ENCODE measurements around the gene CDC42SE2. TPM values are rescaled to one million over a fixed set of nuclear protein-coding genes. Genes with fewer than 3 reads are reported as not detected.

Gene CDC42SE2
- polyA plus RNA-seq, 4 donors: 36.0 to 60.3 (median 55.0) TPM

DNA sequence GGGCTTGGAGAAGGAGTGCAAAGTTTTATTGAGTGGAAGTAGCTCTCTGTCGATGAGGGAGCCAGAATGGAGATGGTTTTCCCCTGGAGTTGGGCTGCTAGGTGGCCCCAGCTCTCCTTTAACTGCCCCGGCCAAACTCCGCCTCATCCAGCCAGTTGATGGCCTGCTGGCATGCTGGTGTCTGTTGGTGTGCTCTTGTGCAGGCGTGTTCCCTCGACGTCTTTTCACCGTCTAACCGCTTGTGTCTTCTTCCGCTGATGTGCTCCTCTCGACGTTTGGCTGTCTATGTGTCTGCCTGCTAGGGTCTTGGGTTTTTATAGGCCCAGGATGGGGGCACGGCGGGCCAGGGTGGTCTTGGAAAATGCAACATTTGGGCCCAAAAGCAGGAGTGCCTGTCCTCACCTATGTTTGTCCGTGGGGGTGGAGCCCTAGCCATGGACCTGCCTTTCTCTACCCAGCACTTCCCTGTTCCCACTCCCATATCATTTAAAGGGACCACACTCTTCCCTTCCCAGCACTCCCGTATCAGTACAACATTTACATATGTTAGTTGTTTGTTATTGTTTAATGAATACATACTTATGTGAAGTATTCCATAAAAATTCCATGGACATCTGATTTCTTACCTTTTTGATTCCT, 97.9 kb downstream of the CDC42SE2 start:
- no peak overlapping the region for H3K27ac ChIP-seq (ENCODE audit: low read depth in 1 of 3, low read length in 2 of 3)
- no peaks in the 10 kb centered on the region for H3K27me3 ChIP-seq (ENCODE audit: control insufficient read depth in 3 of 3, insufficient read depth in 3 of 3, low read length in 3 of 3)
- DNase-seq: no peak
- 93 to 96% (median 94%) methylated on average over 15 of the region's 15 CpGs for WGBS, 3 donors
- H3K36me3 ChIP-seq (ENCODE audit: control insufficient read depth in 3 of 3, insufficient read depth in 2 of 3, low read depth in 1 of 3, low read length in 3 of 3): peaks cover 5 to 11% (median 7%) of the 10 kb centered on the region in 3 donors
- no peaks in the 10 kb centered on the region for H3K9me3 ChIP-seq (ENCODE audit: control insufficient read depth in 2 of 2, insufficient read depth in 1 of 2, low read depth in 1 of 2, low read length in 1 of 2)
- FAIRE-seq: no peak
- H3K4me3 ChIP-seq (ENCODE audit: low read depth in 1 of 3, low read length in 3 of 3): no peak overlapping the region
- H3K4me1 ChIP-seq (ENCODE audit: control insufficient read depth in 3 of 3, insufficient read depth in 2 of 3, low read depth in 1 of 3, low read length in 2 of 3): no peaks in the 10 kb centered on the region

DNA sequence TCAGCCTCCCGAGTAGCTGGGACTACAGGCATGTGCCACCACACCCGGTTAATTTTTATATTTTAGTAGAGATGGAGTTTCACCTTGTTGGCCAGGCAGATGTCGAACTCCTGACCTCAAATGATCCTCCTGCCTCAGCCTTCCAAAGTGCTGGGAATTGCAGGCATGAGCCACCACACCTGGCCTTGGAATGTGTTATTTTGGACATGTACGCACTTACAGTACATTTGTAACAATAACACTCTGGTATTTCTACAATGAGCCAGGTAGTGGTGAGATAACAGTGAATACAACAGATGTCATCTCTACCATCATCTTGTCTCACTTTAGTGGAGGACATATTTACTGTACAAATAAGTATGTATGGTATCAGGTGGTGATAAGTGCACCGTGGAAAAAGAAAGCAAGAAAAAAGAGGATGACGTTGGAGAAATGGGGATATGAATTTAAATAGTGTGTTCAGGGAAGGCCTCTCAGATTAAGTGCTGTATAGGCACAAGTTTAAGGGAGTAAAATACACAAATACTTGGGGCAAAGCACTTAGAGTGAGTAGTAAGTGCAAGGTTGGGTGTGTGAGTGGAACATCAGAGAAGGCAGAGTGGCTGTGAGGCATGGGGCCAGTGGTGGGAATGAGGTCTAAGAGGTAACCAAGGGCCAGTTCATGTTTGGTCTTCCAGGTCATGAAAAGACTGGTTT, 100.1 kb downstream of the CDC42SE2 start:
- DNase-seq (no peak), FAIRE-seq (no peak)
- Histone ChIP-seq H3K9me3 (ENCODE audit: control insufficient read depth in 2 of 2, insufficient read depth in 1 of 2, low read depth in 1 of 2, low read length in 1 of 2) (no peaks in the 10 kb centered on the region), H3K4me3 (ENCODE audit: low read depth in 1 of 3, low read length in 3 of 3) (no peak overlapping the region), H3K27ac (ENCODE audit: low read depth in 1 of 3, low read length in 2 of 3) (no peak overlapping the region), H3K4me1 (ENCODE audit: control insufficient read depth in 3 of 3, insufficient read depth in 2 of 3, low read depth in 1 of 3, low read length in 2 of 3) (no peaks in the 10 kb centered on the region), H3K27me3 (ENCODE audit: control insufficient read depth in 3 of 3, insufficient read depth in 3 of 3, low read length in 3 of 3) (no peaks in the 10 kb centered on the region), H3K36me3 (ENCODE audit: control insufficient read depth in 3 of 3, insufficient read depth in 2 of 3, low read depth in 1 of 3, low read length in 3 of 3) (peaks cover 5 to 11% (median 7%) of the 10 kb centered on the region in 3 donors)
- 78 to 87% (median 84%) methylated on average over 6 of the region's 6 CpGs for WGBS, 3 donors

DNA sequence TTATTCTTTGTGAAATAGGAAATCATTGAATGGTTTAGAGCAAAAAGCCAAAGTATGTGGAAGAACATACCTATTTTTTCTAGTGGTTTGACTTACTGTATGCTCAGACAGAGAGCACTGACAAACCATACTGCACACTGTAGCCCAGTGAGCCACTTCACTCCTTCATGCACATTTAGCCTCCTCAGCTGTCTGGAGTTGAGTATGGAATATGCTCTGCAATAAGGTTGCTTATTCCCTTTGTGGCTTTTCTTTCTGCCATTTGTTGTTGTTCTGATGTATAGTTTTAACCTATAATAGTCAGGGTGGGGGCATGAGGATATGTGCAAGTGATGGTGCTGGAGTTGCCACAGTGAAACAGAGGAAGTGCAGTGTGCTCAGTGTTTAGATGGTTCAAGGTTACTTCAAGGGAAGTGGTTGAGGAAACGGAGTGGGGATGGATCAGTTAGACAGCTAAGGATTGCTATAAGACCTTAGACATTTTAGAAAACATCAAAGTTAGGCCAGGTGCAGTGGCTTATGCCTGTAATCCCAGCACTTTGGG, 100.7 kb downstream of the CDC42SE2 start:
- WGBS, 3 donors: 62 to 73% (median 69%) methylated on average over 1 of the region's 1 CpG
- Histone ChIP-seq H3K27ac (ENCODE audit: low read depth in 1 of 3, low read length in 2 of 3) (no peak overlapping the region), H3K36me3 (ENCODE audit: control insufficient read depth in 3 of 3, insufficient read depth in 2 of 3, low read depth in 1 of 3, low read length in 3 of 3) (peaks cover 2 to 11% (median 5%) of the 10 kb centered on the region in 3 donors), H3K27me3 (ENCODE audit: control insufficient read depth in 3 of 3, insufficient read depth in 3 of 3, low read length in 3 of 3) (no peaks in the 10 kb centered on the region), H3K4me1 (ENCODE audit: control insufficient read depth in 3 of 3, insufficient read depth in 2 of 3, low read depth in 1 of 3, low read length in 2 of 3) (no peaks in the 10 kb centered on the region), H3K9me3 (ENCODE audit: control insufficient read depth in 2 of 2, insufficient read depth in 1 of 2, low read depth in 1 of 2, low read length in 1 of 2) (no peaks in the 10 kb centered on the region), H3K4me3 (ENCODE audit: low read depth in 1 of 3, low read length in 3 of 3) (no peak overlapping the region)
- FAIRE-seq (no peak), DNase-seq (no peak)

DNA sequence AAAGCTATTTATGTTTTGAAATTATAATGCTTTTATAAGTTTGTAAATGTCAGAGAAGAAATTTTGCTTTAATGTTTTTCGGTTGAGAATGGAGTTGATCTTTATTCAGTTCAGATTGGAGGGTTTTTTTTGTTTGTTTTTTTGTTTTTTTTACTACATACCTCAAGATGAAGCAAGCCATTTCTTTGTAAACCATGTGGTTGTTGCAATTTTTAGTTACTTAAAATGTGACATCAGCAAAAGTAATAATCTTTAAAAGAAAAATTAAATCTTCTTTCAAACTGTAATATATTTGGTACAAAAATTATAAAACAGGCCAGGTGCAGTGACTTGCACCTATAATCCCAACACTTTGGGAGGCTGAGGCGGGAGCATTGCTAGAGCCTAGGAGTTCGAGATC, 102.6 kb downstream of the CDC42SE2 start:
- Histone ChIP-seq H3K27me3 (ENCODE audit: control insufficient read depth in 3 of 3, insufficient read depth in 3 of 3, low read length in 3 of 3) (no peaks in the 10 kb centered on the region), H3K27ac (ENCODE audit: low read depth in 1 of 3, low read length in 2 of 3) (no peak overlapping the region), H3K36me3 (ENCODE audit: control insufficient read depth in 3 of 3, insufficient read depth in 2 of 3, low read depth in 1 of 3, low read length in 3 of 3) (peaks cover 0 to 8% (median 2%) of the 10 kb centered on the region in 3 donors), H3K4me3 (ENCODE audit: low read depth in 1 of 3, low read length in 3 of 3) (no peak overlapping the region), H3K9me3 (ENCODE audit: control insufficient read depth in 2 of 2, insufficient read depth in 1 of 2, low read depth in 1 of 2, low read length in 1 of 2) (no peaks in the 10 kb centered on the region), H3K4me1 (ENCODE audit: control insufficient read depth in 3 of 3, insufficient read depth in 2 of 3, low read depth in 1 of 3, low read length in 2 of 3) (no peaks in the 10 kb centered on the region)
- 95 to 98% (median 97%) methylated on average over 3 of the region's 3 CpGs for WGBS, 3 donors
- FAIRE-seq (no peak), DNase-seq (no peak)

DNA sequence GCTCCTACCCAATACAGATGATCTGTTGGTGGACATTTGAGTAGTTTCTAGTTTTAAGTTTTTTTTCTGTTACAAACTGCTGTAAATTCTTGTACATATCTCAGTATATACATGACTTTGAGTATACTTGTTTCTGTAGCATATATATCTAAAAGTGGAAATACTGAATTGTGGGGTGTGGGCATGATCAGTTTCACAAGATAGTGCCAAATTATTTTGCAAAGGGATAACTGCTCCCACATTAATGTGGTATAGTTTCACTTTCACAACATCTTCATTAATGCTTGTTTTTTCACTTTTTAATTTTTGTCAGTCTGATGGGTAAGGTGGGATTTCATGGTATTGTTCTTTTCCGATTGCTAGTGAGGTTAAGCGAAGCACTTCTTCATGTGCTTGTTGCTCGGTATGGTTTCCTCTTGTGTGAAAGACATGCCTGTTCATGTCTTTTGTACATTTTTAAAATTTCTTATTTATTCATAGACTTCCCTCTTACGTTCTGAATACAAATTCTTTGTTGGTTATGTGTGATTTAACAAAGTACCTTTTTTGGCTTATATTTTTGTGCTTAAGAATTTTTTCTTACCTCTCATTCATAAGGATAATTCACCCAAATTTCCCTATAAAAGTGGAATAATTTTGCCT, 103.5 kb downstream of the CDC42SE2 start:
- DNase-seq: no peak
- H3K27me3 ChIP-seq (ENCODE audit: control insufficient read depth in 3 of 3, insufficient read depth in 3 of 3, low read length in 3 of 3): no peaks in the 10 kb centered on the region
- H3K9me3 ChIP-seq (ENCODE audit: control insufficient read depth in 2 of 2, insufficient read depth in 1 of 2, low read depth in 1 of 2, low read length in 1 of 2): no peaks in the 10 kb centered on the region
- no peak overlapping the region for H3K27ac ChIP-seq (ENCODE audit: low read depth in 1 of 3, low read length in 2 of 3)
- FAIRE-seq: no peak
- peaks cover 0 to 3% (median 2%) of the 10 kb centered on the region in 3 donors for H3K36me3 ChIP-seq (ENCODE audit: control insufficient read depth in 3 of 3, insufficient read depth in 2 of 3, low read depth in 1 of 3, low read length in 3 of 3)
- WGBS, 3 donors: 90 to 96% (median 93%) methylated on average over 4 of the region's 4 CpGs
- no peak overlapping the region for H3K4me3 ChIP-seq (ENCODE audit: low read depth in 1 of 3, low read length in 3 of 3)
- no peaks in the 10 kb centered on the region for H3K4me1 ChIP-seq (ENCODE audit: control insufficient read depth in 3 of 3, insufficient read depth in 2 of 3, low read depth in 1 of 3, low read length in 2 of 3)

DNA sequence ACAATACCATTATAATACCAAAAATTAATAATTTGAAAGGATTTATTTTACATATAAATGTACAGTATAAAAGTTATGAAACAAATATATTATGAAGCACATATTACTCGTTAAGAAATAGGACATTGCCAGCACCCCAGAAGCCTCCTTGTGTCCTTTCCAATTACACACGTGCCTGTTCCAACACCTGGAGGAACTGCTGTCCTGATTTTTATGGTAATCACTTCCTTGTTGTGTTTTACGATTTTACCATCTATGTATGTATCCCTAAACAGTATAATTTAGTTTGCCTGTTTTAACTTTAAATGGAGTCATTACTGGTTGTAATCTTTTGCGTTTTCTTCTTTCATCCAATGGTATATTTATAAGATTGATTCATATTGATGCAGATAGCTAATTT, 105.0 kb downstream of the CDC42SE2 start:
- DNase-seq (no peak), FAIRE-seq (no peak)
- H3K4me3 ChIP-seq (ENCODE audit: low read depth in 1 of 3, low read length in 3 of 3): no peak overlapping the region
- H3K4me1 ChIP-seq (ENCODE audit: control insufficient read depth in 3 of 3, insufficient read depth in 2 of 3, low read depth in 1 of 3, low read length in 2 of 3): no peaks in the 10 kb centered on the region
- H3K27me3 ChIP-seq (ENCODE audit: control insufficient read depth in 3 of 3, insufficient read depth in 3 of 3, low read length in 3 of 3): no peaks in the 10 kb centered on the region
- peaks cover 0 to 3% (median 2%) of the 10 kb centered on the region in 3 donors for H3K36me3 ChIP-seq (ENCODE audit: control insufficient read depth in 3 of 3, insufficient read depth in 2 of 3, low read depth in 1 of 3, low read length in 3 of 3)
- no peak overlapping the region for H3K27ac ChIP-seq (ENCODE audit: low read depth in 1 of 3, low read length in 2 of 3)
- no peaks in the 10 kb centered on the region for H3K9me3 ChIP-seq (ENCODE audit: control insufficient read depth in 2 of 2, insufficient read depth in 1 of 2, low read depth in 1 of 2, low read length in 1 of 2)
- 61 to 78% (median 66%) methylated on average over 4 of the region's 4 CpGs for WGBS, 3 donors

DNA sequence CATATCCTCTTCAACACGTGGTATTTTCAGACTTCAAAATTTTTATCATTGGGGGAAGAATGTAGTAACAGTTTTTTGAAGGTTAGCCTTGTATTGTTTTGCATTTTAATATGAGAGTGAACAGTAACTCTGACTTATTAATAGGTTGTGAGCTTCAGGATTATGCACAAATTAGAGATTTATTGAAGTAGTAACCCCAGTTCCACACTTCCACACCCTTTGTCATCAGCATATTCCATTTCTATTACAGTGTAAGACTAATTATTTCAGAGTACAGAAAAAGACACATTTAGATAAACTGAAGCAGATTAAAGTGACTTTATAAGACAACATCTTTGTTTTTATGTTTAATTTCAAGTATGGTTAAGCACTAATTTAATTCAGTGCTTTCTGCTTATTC, 105.7 kb downstream of the CDC42SE2 start:
- Histone ChIP-seq H3K36me3 (ENCODE audit: control insufficient read depth in 3 of 3, insufficient read depth in 2 of 3, low read depth in 1 of 3, low read length in 3 of 3) (peaks cover 0 to 6% (median 2%) of the 10 kb centered on the region in 3 donors), H3K4me1 (ENCODE audit: control insufficient read depth in 3 of 3, insufficient read depth in 2 of 3, low read depth in 1 of 3, low read length in 2 of 3) (no peaks in the 10 kb centered on the region), H3K27me3 (ENCODE audit: control insufficient read depth in 3 of 3, insufficient read depth in 3 of 3, low read length in 3 of 3) (no peaks in the 10 kb centered on the region), H3K9me3 (ENCODE audit: control insufficient read depth in 2 of 2, insufficient read depth in 1 of 2, low read depth in 1 of 2, low read length in 1 of 2) (no peaks in the 10 kb centered on the region), H3K4me3 (ENCODE audit: low read depth in 1 of 3, low read length in 3 of 3) (no peak overlapping the region), H3K27ac (ENCODE audit: low read depth in 1 of 3, low read length in 2 of 3) (no peak overlapping the region)
- peak; percentile 53 for FAIRE-seq
- 70 to 85% (median 84%) methylated on average over 1 of the region's 1 CpG for WGBS, 3 donors
- DNase-seq: no peak

DNA sequence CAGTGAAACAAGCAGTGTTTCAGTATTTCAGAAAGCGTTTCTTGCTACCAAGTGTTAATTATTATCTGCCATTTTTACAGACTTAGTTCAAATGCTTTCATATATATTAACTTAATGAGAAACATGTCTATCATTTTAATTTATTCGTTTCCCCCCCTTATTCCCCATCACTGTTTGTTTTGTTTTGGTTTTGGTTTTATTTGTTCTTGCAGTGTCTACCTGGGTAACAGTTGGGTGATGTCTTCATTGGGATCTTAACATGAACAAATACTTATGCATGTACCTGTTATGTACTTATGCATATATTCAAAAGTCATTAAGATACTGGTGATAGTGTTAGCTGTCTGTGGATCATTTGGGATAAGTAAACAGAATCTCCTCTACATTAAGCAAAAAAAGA, 108.0 kb downstream of the CDC42SE2 start:
- DNase-seq (no peak), FAIRE-seq (no peak)
- 84 to 97% (median 90%) methylated on average over 2 of the region's 2 CpGs for WGBS, 3 donors
- H3K4me1 ChIP-seq (ENCODE audit: control insufficient read depth in 3 of 3, insufficient read depth in 2 of 3, low read depth in 1 of 3, low read length in 2 of 3): no peaks in the 10 kb centered on the region
- H3K4me3 ChIP-seq (ENCODE audit: low read depth in 1 of 3, low read length in 3 of 3): no peak overlapping the region
- no peaks in the 10 kb centered on the region for H3K9me3 ChIP-seq (ENCODE audit: control insufficient read depth in 2 of 2, insufficient read depth in 1 of 2, low read depth in 1 of 2, low read length in 1 of 2)
- no peaks in the 10 kb centered on the region for H3K27me3 ChIP-seq (ENCODE audit: control insufficient read depth in 3 of 3, insufficient read depth in 3 of 3, low read length in 3 of 3)
- H3K36me3 ChIP-seq (ENCODE audit: control insufficient read depth in 3 of 3, insufficient read depth in 2 of 3, low read depth in 1 of 3, low read length in 3 of 3): peaks cover 0 to 2% (median 2%) of the 10 kb centered on the region in 3 donors
- no peak overlapping the region for H3K27ac ChIP-seq (ENCODE audit: low read depth in 1 of 3, low read length in 2 of 3)

All from small intestine (tissue), 7 donors.